Psoas muscle (tissue), 8 donors: ENCODE data around the gene MYBPH. TPM values are rescaled to one million over a fixed set of nuclear protein-coding genes. Genes with fewer than 3 reads are reported as not detected.

ENCODE experiments used
- ATAC-seq, 4 donors: fragments of 200-7000 bp; cut with Tn5 transposase; one replicate each; pipeline ENCODE4 v1.9.1; 2020; ENCODE audit warnings: moderate library complexity in 3 of 4, mild to moderate bottlenecking in 2 of 4
- DNase-seq, 2 donors: peaks; one replicate each; pipeline ENCODE4 v3.0.0-alpha.2; 2020
- H3K27ac ChIP-seq: fragments of 200-600 bp; one replicate; pipeline ENCODE4 v1.8.0; 2022
- H3K27me3 ChIP-seq, 3 donors: fragments of 200-600 bp in 1 of 3; one replicate each; pipeline versions ENCODE4 v1.6.1 to v1.8.0; 2013 to 2022; ENCODE audit warnings: low read length in 2 of 3, mild to moderate bottlenecking in 2 of 3, moderate library complexity in 1 of 3; ENCODE audit not compliant: insufficient read depth in 3 of 3
- H3K36me3 ChIP-seq, 2 donors: fragments of 200-600 bp in 1 of 2; one replicate each; pipeline versions ENCODE4 v1.6.1 to v1.8.0; 2013 to 2022; ENCODE audit warnings: low read depth in 1 of 2, mild to moderate bottlenecking in 1 of 2, moderate library complexity in 1 of 2; ENCODE audit not compliant: insufficient read depth in 1 of 2
- H3K4me1 ChIP-seq: fragments of 200-600 bp; one replicate; pipeline ENCODE4 v1.8.0; 2022
- H3K4me3 ChIP-seq: fragments of 200-600 bp; one replicate; pipeline ENCODE4 v1.8.0; 2022; ENCODE audit warnings: mild to moderate bottlenecking
- H3K9me3 ChIP-seq: fragments of 200-600 bp; one replicate; pipeline ENCODE4 v1.8.0; 2022
- WGBS, 3 donors: extraction: QIAGEN DNeasy Blood & Tissue Kit; methylation state at CpG; one replicate each; pipeline versions ENCODE4 v1.1.6 to v1.1.7; 2013; 5-methylcytosine and 5-hydroxymethylcytosine counted together
- intact Hi-C, 2 donors: fragments of 100-400 bp; cut with DNase I; formaldehyde crosslinking; loops; one replicate each; pipeline versions ENCODE4 v1.11.0 to v1.14.2; 2022
- polyA plus RNA-seq, 3 donors: library from polyadenylated mRNA; stranded (reverse); fragments of 200-250 nt; gene quantifications; one replicate each; pipeline ENCODE4 v1.2.3, GENCODE V29; 2013
- total RNA-seq, 4 donors: library from RNA; stranded (reverse); fragmentation: NEBNext Ultra II Directional in 2 of 4; extraction: Animal tissue kit (Norgen Biotek cat#: 25700) in 2 of 4; gene quantifications; one replicate each; pipeline versions ENCODE4 v1.2.1 to v1.2.4, GENCODE V29; 2021 to 2023
- TF ChIP-seq, protein P1 (sequence below): fragments of 200-600 bp; IDR thresholded peaks from one replicate; pipeline ENCODE4 v1.8.0; 2022; ENCODE audit warnings: antibody characterized with exemption
- donor health status: healthy with polysubstance abuse.
- donor health status: DM: no; HTN: no; CAD: no; lungs with moderate emphysema.
- donor health status: Bipolar disorder and iron deficiency.
- donor health status: healthy.
- donor health status: DM: yes; HTN: yes; CAD: no.
- donor health status: DM: no; HTN: no; CAD: no.
- donor health status: DM: no; HTN: no; CAD: no.
- donor health status: DM: yes; HTN: yes; CAD: no.

MYBPH gene
- total and polyA plus RNA-seq, 7 donors = 18.0 to 882 (median 39.1) TPM

DNA sequence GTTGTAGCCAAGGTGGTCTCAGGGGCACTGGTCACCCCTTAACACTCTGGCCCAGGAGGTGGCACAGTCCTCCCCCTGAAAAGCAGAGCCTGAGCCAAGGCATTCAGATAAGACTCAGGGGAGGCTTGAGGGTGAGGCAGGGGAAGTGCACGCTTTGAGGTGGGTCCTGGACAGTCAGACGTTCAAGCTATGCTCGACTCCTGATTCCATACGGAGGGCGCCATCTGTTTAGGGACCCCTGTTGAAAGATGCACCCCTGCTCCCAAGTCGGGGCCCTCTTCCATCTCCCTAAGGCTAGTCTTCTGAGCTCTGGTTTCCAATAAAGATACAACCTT is 23.8 kb upstream of the MYBPH start:
- WGBS, 3 donors = 87 to 93% (median 88%) methylated on average over 6 of the region's 6 CpGs
- intact Hi-C loops = no loop called here
- no peaks in the 10 kb centered on the region for H3K27me3 ChIP-seq
- no peak overlapping the region for H3K4me3 ChIP-seq
- TF ChIP-seq, protein P1, sequence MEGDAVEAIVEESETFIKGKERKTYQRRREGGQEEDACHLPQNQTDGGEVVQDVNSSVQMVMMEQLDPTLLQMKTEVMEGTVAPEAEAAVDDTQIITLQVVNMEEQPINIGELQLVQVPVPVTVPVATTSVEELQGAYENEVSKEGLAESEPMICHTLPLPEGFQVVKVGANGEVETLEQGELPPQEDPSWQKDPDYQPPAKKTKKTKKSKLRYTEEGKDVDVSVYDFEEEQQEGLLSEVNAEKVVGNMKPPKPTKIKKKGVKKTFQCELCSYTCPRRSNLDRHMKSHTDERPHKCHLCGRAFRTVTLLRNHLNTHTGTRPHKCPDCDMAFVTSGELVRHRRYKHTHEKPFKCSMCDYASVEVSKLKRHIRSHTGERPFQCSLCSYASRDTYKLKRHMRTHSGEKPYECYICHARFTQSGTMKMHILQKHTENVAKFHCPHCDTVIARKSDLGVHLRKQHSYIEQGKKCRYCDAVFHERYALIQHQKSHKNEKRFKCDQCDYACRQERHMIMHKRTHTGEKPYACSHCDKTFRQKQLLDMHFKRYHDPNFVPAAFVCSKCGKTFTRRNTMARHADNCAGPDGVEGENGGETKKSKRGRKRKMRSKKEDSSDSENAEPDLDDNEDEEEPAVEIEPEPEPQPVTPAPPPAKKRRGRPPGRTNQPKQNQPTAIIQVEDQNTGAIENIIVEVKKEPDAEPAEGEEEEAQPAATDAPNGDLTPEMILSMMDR = no peak
- H3K27ac ChIP-seq = peak overlapping the region; percentile 83
- no peak for DNase-seq
- no peaks in the 10 kb centered on the region for H3K36me3 ChIP-seq
- H3K4me1 ChIP-seq = peaks cover 45% of the 10 kb centered on the region
- ATAC-seq = no peak
- no peaks in the 10 kb centered on the region for H3K9me3 ChIP-seq

DNA sequence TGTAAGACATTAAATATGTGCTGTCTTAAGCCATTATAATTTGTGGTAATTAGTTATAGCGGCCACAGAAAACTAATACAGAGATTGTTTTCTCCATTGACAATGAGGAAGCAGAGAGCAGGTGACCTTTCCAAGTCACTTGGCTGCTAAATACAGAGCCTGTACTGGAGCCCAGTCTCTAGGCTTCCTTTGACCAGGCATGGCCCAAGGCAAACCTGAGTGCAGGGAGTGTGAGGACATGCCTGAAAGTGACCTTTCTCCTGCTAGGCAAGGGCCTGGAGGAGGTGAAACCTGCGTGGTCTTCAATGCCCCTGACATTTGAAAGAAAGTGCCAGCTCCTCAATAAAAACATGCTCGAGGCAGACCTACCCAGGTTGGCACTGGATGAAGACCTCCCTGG is 23.4 kb upstream of the MYBPH start:
- H3K27ac ChIP-seq = no peak overlapping the region
- WGBS, 3 donors = 38 to 67% (median 65%) methylated on average over 3 of the region's 3 CpGs
- intact Hi-C loops = no loop called here

DNA sequence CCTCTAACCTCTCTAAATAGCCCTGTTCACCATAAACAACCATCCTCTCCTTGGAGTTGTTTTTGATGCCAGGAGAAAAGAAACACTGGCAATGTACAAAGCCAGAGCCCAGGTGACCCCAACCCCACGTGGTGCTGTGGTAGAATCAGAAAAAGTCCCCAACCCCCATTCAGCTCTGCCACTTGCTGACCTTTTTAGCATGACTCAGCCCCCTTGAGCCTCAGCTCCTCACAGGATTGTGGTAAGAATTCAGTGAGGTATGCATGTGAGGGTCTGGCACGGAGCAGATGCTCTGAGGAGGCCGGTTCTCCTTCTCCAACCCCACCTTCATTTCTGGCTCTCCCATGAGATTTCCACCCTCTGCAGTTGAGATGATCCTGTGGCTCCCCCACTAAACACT is 22.0 kb upstream of the MYBPH start:
- Histone ChIP-seq H3K4me1 (peaks cover 38% of the 10 kb centered on the region), H3K27me3 (no peaks in the 10 kb centered on the region), H3K4me3 (no peak overlapping the region), H3K9me3 (no peaks in the 10 kb centered on the region), H3K27ac (no peak overlapping the region), H3K36me3 (no peaks in the 10 kb centered on the region)
- 62 to 65% (median 63%) methylated on average over 3 of the region's 3 CpGs for WGBS, 3 donors
- DNase-seq (no peak), ATAC-seq (no peak)
- TF ChIP-seq, protein P1 = no peak
- intact Hi-C loops = no loop called here

More for the DNA sequence above, 23.4 kb upstream of the MYBPH start:
- Histone ChIP-seq H3K36me3 (no peaks in the 10 kb centered on the region), H3K9me3 (no peaks in the 10 kb centered on the region), H3K4me3 (no peak overlapping the region), H3K27me3 (no peaks in the 10 kb centered on the region), H3K4me1 (peaks cover 45% of the 10 kb centered on the region)
- DNase-seq (no peak), ATAC-seq (peak in 1 of 4 donors; percentile 36)
- TF ChIP-seq, protein P1 = no peak

DNA sequence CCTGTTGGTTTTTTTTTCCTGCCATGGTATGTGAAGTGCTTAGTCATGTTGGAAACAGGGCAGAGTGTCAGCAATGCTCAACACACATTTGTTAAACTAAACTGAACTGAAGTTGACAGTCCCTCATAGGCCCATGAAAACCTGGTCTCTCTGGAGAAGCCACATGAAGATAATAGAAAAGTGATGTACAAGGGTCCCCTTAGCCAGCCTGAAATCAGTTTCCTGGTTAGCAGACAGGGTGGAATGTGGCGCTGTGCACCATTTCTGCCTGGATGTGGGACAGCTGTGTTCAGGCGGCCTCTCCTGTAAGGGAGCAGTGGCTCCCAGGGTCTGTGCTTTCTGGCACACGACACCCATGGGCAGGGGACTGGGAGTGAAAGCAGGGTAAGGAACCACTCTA is 20.7 kb upstream of the MYBPH start:
- 72 to 81% (median 79%) methylated on average over 3 of the region's 3 CpGs for WGBS, 3 donors
- Histone ChIP-seq H3K4me3 (no peak overlapping the region), H3K27me3 (no peaks in the 10 kb centered on the region), H3K27ac (no peak overlapping the region), H3K36me3 (no peaks in the 10 kb centered on the region), H3K9me3 (no peaks in the 10 kb centered on the region), H3K4me1 (peaks cover 27% of the 10 kb centered on the region)
- DNase-seq (no peak), ATAC-seq (no peak)
- TF ChIP-seq, protein P1 = no peak
- intact Hi-C loops = no loop called here

DNA sequence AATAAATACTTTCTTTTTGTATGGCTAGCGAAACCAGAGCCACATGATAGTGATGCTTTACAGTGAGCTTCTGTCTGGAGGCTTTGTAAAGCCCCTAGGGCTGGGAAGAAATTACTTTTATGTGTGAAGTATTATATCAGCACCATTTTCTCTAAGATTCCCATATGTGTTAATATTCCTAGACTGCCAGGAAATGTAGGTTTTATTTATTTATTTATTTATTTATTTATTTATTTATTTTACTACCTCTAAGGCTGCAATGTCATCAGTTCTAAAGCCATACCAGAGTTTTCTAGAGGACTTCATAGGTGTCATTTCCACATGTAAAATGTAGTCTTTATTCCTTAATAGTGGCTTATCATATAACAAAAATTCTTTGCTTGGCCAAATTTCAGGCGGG is 15.3 kb upstream of the MYBPH start:
- H3K36me3 ChIP-seq = no peaks in the 10 kb centered on the region
- no peak for DNase-seq
- H3K27ac ChIP-seq = no peak overlapping the region
- H3K9me3 ChIP-seq = no peaks in the 10 kb centered on the region
- WGBS, 3 donors = 97 to 99% (median 97%) methylated on average over 2 of the region's 2 CpGs
- ATAC-seq = no peak
- TF ChIP-seq, protein P1 = no peak
- H3K4me3 ChIP-seq = no peak overlapping the region
- H3K27me3 ChIP-seq = no peaks in the 10 kb centered on the region
- intact Hi-C loops = no loop called here
- peaks cover 14% of the 10 kb centered on the region for H3K4me1 ChIP-seq
